PC-3 (cell line): ENCODE measurements around the gene SLC12A2.

Source experiments
- CTCF ChIP-seq: fragments of 300-600 bp; sonication (generic); conservative IDR thresholded peaks from 2 replicates; pipeline ENCODE4 v1.5.1; 2017; ENCODE audit warnings: antibody characterized with exemption, low read depth, mild to moderate bottlenecking, low read length
- EZH2 ChIP-seq: fragments of 300-600 bp; sonication (generic); IDR thresholded peaks from one replicate; pipeline ENCODE4 v1.6.1; 2017; ENCODE audit warnings: antibody characterized with exemption, mild to moderate bottlenecking, low read length; ENCODE audit not compliant: unreplicated experiment

GRCh38 chr5:128228008-128228407, 144.4 kb downstream of the SLC12A2 start:
- TF ChIP-seq CTCF (no peak), EZH2 (no peak)
